NCI-H146 treated with DMSO at 0.1 percent for 48 hours (cell line): ENCODE measurements around the gene XAF1.
"Not testable (repeated sequence)": the region's sequence is repeated elsewhere in the genome, so short reads cannot be mapped to it uniquely, and the experiment has no call there.

Experiments
- DNase-seq: peaks from one replicate; lab custom pipeline; 2025; ENCODE audit not compliant: unreplicated experiment; lab: John Stamatoyannopoulos, UW

The XAF1 gene

DNA sequence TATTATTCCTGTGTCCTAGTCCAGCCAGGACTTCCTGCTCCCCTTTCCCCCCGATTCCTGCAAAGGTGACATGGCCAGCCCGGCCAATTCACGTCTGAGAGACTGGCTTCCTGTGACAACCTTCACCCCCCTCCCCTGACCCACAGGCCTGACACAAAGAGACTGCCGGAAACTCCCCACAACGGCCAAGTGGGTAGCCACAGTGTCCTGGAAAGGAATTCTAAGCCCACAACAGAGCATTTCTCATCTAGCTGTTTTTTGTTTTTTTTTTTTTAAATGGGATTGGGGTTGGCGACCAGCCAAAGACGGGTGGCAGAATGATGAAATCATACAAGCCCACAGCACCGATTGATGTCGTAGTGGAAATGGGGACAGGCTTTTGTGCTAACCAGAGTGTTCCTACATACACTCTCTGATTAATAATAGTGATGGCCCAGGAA lies 2.8 kb upstream of the XAF1 start:
- DNase-seq = no peak

DNA sequence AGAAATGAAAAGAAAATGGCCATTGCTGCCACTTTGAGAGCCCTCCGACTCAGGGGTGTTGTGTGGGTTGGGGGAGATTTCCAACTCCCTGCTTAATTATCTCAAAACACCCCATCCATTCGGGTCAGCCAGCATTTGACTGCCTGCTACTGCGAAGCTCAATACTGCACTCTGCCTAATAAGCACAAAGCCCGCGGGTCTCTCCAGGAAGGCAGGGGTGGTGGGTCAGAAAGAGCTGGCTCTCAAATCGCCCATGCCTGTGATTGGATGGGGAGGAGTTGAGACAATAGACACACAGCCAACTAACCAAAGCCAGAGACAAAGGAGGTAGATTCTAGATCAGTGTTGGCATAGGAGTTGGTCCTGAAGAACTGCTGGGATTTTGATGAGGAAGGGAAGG lies 2.3 kb upstream of the XAF1 start:
- no peak for DNase-seq

DNA sequence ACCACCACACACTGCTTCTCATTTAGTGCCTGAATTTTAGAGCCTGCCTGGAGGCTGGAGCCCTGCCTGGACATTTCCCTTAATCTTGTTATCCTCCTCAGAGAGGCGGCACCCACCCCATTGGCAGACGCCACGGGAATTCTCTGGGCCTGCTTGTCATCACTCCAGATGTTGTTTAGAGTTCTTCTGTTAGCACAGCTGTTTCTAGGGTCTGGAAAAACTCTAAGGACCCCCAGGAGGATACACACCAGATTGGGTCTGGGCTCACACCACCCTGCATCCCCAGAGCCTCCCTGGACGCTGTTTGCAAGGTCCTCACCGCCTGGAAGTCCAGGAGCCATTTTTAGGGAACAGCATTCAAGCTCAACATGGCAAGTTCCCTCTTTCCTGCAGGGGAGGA lies 565 bp upstream of the XAF1 start:
- DNase-seq = no peak

DNA sequence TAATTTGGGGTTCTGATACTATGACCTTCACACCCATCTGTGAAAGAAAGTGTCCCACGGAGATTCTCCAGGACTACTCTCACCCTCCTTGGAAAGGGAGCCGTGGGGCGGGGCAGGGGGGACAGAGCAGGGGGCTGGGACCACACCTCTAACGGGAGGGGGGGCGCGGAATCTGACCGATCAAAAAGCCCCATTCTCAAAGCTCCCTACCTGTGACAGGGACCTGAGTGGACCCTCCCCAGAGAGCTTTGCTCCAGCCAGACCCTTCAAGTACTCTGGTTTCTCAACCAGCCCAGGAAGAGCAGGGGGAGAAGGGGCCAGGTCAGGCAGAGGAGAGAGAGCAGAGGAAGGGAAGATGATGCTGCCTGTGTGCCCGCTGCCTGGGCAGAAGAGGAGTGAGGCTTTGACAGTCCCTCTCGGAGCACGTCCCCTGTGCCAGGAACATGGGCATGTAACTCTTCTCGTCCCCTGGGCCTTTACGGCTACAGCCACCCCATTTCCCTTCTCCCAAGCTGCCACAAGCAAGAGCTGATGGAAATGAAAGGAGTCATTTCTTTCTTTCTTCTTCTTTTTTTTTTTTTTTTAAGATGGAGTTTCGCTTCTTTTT lies 682 bp downstream of the XAF1 start:
- no peak for DNase-seq

DNA sequence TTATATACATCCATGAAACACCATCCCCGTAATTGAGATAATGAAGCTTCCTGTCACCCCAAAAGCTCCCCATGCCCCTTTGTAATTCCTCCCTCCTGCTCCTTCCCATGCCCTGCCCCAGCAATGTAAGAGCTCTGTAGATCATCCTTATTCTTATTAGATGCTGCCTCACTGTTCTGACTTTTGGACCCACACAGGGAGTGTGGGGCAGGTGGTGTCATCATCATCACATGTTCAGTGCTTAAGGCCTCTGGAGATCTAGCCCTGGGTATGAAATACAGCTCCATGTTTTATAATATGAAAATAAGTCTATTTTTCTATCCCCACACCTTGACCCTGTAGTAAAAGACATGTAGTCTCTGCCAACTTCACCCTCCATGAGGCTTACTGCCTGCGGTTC lies 1.9 kb downstream of the XAF1 start:
- DNase-seq = no peak

DNA sequence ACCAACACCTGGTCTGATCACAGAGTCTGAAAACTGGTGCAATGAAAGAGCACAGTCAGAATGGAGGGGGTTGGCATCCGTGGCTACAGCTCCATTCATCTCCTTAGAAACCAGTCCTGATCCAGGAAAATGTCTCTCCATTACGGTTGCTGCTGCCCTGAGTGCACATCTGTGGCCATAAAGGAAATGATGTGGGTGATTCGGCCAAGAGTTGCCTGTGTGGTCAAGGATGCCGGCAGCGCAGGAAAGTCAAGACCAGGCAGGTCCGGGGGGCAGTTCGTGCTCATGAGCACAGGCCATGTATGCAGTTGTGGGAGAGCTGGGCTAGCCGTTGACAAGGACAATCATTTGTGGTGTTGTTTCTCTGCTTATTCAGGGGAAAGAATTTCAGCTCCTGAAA lies 5.9 kb downstream of the XAF1 start:
- no peak for DNase-seq

DNA sequence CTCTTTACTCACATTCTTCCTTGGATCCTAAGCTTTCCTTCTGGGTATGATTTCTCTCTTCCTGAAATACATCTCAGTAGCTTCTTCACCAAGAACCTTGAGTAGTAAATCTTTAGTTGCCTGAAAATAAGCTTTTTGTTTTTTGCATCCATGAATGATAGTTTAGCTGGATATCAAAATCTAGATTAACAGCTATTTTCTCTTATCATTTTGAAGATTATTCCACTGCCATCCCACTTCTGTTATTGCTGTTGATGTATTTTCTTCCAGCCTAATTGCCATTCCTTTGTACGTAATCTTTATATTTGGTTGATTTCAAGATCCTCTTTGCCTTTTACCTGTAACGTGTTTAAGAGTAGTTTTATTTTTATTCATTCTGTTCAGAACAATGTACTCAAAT lies 12.6 kb downstream of the XAF1 start:
- DNase-seq = no peak

DNA sequence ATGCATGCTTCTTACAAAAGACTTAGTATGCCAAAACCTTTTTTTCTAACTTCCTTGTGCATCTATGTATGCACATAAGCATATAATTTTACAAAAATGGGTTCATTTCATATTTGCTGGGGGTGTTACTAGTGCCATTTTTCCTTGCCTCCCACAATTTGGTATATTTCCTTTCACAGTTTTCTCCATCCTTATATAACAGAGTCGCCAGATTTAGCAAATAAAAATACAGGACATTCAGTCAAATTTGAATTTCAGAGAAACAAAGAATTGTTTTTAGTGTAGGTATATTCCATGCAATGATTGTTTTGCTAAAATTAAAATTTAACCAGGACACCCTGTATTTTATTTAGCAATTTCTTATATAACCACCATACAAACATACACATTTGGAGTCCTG lies 16.2 kb downstream of the XAF1 start:
- DNase-seq = no peak

DNA sequence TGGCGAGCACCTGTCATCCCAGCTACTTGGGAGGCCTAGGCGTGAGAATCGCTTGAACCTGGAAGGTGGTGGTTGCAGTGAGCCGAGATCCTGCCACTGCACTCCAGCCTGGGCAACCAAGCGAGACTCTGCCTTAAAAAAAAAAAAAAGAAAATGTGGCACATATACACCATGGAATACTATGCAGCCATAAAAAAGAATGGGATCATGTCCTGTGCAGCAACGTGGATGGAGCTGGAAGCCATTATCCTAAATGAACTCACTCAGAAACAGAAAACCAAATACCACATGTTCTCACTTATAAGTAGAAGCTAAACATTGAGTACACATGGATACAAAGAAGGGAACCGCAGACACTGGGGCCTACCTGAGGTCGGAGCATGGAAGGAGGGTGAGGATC lies 19.1 kb downstream of the XAF1 start:
- DNase-seq = not testable (repeated sequence)

DNA sequence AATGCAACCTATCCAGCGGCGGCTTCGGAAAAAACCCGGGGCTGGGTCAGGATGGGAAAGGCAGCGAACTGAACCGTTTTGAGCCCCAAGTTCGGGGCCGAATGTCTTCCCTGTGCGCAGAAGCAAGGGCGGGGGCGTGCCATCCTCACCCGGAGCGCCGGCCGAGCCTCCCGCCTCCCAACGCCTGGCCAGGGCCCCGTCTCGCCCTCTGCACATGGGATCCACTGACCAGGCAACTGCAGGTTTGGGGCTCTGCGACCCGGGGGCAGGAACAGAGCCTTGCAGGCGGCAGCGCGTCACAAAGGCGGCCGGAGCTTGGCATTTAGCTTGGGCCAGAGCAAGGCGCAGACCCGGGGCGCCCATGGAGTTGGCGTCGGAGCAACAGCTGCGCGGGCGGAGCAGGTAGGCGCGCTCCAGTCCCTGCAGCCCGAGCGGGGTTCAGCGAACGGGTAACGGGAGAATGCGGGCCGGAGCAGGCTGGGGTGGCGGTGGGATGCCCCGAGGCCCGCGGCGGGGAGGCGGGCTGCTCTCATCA lies 20.1 kb downstream of the XAF1 start, which contains the start of gene FBXO39:
Gene FBXO39 (plus strand): TSS at position 345 of the 535 bp plus-strand sequence. CDS start 3,654 bp downstream, outside the sequence.
- no peak for DNase-seq

DNA sequence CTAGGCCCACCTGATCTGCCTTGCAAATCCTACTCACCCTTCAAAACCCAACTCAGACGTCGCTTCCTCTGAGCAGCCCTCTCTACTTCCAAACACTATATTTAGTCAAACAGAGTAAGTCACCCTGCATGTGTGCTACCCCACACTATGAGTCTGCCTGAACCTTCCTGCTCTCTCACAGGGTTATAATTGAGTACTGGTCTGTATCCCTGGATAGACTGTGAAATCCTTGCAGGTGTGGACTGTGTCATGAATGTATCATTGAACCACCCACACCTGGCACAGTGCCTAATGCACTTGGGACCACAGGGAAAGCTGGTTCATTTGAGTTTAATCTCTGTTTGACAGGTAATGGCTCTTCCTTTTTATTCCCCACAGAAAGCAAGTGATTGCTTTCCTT lies 23.6 kb downstream of the XAF1 start:
- no peak for DNase-seq

DNA sequence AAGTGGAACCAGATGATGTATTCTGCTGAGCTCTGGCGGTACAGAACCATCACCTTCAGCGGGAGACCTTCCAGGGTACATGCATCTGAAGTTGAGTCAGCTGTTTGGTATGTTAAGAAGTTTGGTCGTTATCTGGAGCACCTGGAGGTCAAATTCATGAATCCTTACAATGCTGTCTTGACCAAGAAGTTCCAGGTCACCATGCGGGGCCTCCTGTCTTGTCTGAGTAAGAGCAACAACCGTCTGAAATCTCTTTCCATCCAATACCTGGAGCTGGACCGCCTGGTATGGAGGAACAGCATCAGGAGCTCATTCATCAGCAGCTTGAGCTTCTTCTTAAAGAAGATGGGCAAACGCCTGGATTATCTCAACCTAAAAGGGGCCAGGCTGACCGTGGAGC lies 24.2 kb downstream of the XAF1 start:
- no peak for DNase-seq

DNA sequence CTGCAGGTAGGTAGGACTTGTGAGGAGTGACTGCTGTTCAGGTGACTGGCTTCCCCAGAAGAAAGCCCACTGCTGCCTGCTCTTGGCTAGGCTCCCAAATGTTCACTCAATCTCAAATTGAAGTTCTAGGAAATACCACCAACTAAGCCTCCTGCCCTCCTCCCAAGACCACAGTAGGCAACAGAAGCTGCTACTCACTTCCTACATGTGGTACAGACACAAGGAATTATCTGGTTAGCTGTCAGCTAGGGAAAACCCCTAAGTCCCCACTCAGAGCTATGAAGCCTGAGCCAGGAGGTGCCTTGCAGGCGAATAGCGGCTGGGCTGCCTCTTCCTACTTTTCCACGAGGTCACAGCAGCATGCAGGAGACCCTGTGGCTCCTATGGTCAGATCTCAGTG lies 25.0 kb downstream of the XAF1 start:
- DNase-seq = no peak

DNA sequence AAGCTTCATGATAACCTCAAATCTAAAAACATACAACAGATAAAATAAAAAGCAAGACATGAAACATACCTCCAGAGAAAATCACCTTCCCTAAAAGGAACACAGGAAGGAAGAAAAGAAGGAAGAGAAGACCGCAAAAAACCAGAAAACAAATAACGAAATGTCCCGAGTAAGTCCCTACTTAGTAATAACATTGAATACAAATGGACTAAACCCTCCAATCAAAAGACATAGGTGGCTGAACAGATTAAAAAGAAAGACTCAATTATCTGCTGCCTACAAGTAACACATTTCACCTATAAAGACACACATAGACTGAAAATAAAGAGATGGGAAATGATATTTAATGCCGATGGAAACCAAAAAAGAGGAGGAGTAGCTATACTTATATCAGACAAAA lies 26.4 kb downstream of the XAF1 start:
- no peak for DNase-seq

DNA sequence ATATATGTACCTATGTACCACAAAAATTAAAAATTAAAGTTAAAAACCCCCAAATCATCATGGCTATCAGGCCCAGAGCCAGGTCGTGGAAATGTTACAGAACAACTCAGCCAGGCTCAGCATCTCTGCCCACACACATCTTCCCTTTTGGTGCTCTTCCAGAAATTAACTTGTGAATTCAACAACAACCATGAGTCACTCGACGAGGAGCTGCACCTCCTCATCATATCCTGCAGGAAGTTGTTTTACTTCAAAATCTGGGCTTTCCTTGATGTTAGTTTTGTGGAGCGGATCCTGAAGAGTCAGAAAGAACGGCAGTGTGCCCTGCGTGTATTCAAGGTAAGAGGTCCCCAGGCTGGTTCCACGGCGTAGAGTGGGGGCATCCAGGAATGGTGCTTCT lies 30.8 kb downstream of the XAF1 start:
- no peak for DNase-seq

DNA sequence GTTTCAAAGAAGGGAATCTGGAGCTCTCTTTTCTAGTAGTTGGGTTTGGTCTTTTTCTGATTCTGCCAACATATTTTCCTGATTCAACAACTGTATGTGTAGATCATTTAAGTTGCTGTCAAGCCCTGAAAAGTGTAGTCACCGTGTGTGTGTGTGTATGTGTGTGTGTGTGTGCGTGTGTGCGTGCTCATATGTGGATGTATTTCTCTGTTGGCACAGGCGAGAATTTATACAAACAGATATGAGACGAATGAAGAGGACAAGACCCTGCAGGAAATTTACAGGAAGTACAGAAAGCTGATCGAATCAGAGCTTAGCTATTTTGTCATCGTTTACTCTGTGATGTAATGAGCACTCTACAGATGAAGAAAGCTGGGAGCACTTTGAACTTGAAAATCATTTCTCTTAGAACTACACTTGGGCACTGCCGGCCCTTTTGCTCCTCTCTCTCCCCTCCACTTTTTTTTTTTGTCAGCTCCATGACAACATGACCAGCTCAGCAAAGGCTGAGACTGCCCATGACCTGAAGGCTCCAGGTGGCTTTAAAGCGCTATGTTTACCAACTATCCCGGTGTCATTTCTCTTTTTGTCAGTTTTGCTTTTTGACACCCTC lies 31.3 kb downstream of the XAF1 start:
- DNase-seq = no peak

DNA sequence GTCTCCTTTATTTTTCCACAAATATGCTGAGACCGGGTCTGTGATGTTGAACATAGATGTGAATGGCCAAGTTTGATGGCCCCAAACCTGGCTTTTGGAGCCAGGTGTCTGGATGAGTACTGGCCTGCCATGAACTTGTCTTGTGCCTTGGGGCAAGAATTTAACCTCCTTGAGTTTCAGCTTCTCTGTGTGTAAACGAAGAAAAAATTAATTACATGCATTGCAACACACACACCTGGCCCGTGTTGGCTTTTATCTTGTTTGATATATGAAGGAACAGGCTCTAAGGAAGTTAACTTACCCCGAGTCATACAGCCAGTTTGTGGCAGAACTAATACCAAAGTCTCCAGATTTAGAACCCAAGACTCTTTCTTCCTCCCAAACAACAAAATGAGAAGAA lies 33.3 kb downstream of the XAF1 start:
- no peak for DNase-seq

DNA sequence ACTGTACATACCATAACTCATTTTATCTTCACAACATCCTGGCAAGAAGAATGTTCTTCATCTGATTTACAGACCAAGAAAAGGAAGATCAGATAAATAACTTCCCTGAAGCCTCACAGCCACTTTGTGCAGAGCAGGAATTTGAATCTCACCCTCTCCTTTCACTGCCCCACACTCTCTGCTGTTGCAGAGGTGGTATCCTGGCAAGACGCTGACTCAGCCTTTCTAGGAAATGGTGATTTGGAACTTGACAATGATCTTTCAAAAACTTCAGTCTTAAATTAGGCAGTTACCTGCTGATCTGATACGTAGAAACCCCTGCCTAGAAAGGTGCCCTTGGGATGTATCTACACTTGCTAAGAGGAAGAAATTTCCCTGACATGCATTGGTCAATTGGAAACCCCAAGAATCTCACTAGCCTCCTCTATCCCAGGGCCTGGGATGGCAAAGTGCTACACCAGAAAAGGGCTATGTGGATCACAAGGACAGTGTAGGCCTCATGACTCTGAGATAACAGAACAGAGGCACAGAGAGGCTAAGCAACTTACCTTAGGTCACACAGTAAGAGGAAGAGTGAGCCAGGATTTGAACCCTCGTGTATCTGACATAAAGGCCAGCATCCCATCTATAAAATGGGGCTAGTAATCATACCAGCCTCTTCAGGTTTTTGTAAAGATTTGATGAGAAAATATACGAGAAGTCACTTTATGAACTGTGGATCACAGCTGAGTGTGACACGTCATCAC lies 38.1 kb downstream of the XAF1 start:
- no peak for DNase-seq

DNA sequence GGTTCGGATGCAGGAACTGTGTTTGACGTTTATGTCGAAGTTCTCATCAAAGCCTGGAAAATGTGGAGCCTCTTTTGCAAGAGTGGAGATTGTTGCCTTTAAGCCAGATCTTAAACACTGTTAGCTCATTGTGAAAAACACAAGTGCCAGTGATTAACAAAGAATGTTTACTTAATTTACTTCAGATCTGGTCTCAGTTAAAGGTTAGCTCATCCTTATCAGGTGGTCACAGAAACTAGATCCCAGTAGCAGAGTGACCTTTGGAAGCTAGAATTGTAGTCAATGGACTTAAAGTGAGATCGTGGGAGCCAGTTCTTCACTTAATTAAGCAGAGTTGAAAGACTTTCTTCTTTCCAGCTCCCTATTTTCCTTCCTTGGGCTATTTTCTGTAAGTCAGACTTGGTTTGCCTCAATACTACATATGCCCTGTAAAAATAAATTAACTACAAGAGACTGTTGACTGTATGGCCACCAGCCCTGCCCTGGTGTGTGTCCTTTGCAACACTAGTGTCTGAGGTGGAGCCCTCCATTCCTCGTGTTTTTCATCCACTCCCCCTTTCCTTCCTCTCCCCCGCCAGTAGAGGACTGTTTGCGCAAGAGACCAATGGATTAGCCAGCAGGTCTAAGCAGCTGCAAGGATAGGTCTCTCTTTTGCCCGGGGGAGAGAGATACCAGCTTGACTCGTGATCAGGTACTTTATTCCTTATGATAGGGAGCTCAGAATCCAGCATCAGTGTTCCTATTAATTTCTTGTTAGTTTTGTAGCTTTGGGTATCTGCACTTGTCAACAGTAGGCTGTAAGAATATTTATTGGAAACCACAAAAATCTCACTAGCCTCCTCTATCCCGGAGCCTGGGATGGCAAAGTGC lies 40.4 kb downstream of the XAF1 start:
- no peak for DNase-seq

DNA sequence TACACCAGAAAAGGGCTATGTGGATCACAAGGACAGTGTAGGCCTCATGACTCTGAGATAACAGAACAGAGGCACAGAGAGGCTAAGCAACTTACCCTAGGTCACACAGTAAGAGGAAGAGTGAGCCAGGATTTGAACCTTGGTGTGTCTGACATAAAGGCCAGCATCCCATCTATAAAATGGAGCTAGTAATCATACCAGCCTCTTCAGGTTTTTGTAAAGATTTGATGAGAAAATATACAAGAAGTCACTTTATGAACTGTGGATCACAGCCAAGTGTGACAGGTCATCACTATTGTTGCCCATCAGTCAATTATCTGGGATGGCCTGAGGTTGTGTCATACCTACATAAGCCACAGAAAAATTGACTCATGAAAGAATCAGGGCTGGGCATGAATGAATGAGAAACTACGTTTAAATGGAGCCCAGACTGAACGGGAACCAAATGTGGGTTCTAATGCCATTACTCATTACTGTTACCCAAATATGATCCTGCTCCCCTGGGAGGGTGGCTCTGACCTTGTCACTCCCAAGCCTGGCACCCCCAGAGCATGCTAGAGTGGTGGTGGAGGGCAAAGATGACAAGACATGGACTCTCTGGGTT lies 41.1 kb downstream of the XAF1 start:
- DNase-seq = no peak
